ENCODE results near the gene KIF21B.
"Not testable (repeated sequence)": the region's sequence is repeated elsewhere in the genome, so short reads cannot be mapped to it uniquely, and the experiment has no call there.

Gene KIF21B

GRCh38 chr1:200962151-200962550 lies 61.4 kb downstream of the KIF21B start:
- H3K36me3 ChIP-seq (ENCODE audit: insufficient read depth, low read length); H2AFZ ChIP-seq (ENCODE audit: low read length, unreplicated experiment); H3K79me2 ChIP-seq (ENCODE audit: control insufficient read depth, insufficient read depth, low read length, unreplicated experiment); H3K27ac ChIP-seq (ENCODE audit: low read depth, low read length); H3K4me3 ChIP-seq (ENCODE audit: low read depth, low read length); H3K4me1 ChIP-seq (ENCODE audit: control insufficient read depth, insufficient read depth, low read length, unreplicated experiment): not testable (repeated sequence)
- peaks cover 28% of the 10 kb centered on the region for H3K27me3 ChIP-seq (ENCODE audit: insufficient read depth, low read length)

GRCh38 chr1:200960948-200961340 lies 62.6 kb downstream of the KIF21B start:
- H2AFZ ChIP-seq (ENCODE audit: low read length, unreplicated experiment) = no peak overlapping the region
- no peak overlapping the region for H3K4me3 ChIP-seq (ENCODE audit: low read depth, low read length)
- H3K79me2 ChIP-seq (ENCODE audit: control insufficient read depth, insufficient read depth, low read length, unreplicated experiment) = no peaks in the 10 kb centered on the region
- H3K36me3 ChIP-seq (ENCODE audit: insufficient read depth, low read length) = no peaks in the 10 kb centered on the region
- H3K27ac ChIP-seq (ENCODE audit: low read depth, low read length) = no peak overlapping the region
- peaks cover 28% of the 10 kb centered on the region for H3K27me3 ChIP-seq (ENCODE audit: insufficient read depth, low read length)
- H3K4me1 ChIP-seq (ENCODE audit: control insufficient read depth, insufficient read depth, low read length, unreplicated experiment) = no peaks in the 10 kb centered on the region

- H3K79me2 ChIP-seq (ENCODE audit: control insufficient read depth, insufficient read depth, low read length, unreplicated experiment) = no peaks in the 10 kb centered on the region
- peaks cover 28% of the 10 kb centered on the region for H3K27me3 ChIP-seq (ENCODE audit: insufficient read depth, low read length)
- H3K4me3 ChIP-seq (ENCODE audit: low read depth, low read length) = no peak overlapping the region
- no peak overlapping the region for H3K27ac ChIP-seq (ENCODE audit: low read depth, low read length)
- no peaks in the 10 kb centered on the region for H3K36me3 ChIP-seq (ENCODE audit: insufficient read depth, low read length)
- no peaks in the 10 kb centered on the region for H3K4me1 ChIP-seq (ENCODE audit: control insufficient read depth, insufficient read depth, low read length, unreplicated experiment)
- no peak overlapping the region for H2AFZ ChIP-seq (ENCODE audit: low read length, unreplicated experiment)
These were observed 63.1 kb downstream of the KIF21B start for GRCh38 chr1:200960236-200960947.

- no peaks in the 10 kb centered on the region for H3K79me2 ChIP-seq (ENCODE audit: control insufficient read depth, insufficient read depth, low read length, unreplicated experiment)
- no peak overlapping the region for H3K27ac ChIP-seq (ENCODE audit: low read depth, low read length)
- H2AFZ ChIP-seq (ENCODE audit: low read length, unreplicated experiment) = no peak overlapping the region
- no peaks in the 10 kb centered on the region for H3K36me3 ChIP-seq (ENCODE audit: insufficient read depth, low read length)
- no peak overlapping the region for H3K4me3 ChIP-seq (ENCODE audit: low read depth, low read length)
- peaks cover 23% of the 10 kb centered on the region for H3K27me3 ChIP-seq (ENCODE audit: insufficient read depth, low read length)
- H3K4me1 ChIP-seq (ENCODE audit: control insufficient read depth, insufficient read depth, low read length, unreplicated experiment) = no peaks in the 10 kb centered on the region
These were observed 64.0 kb downstream of the KIF21B start for GRCh38 chr1:200959411-200959921.

GRCh38 chr1:200958597-200958996 lies 64.9 kb downstream of the KIF21B start:
- H3K27me3 ChIP-seq (ENCODE audit: insufficient read depth, low read length) = peaks cover 21% of the 10 kb centered on the region
- no peak overlapping the region for H2AFZ ChIP-seq (ENCODE audit: low read length, unreplicated experiment)
- H3K79me2 ChIP-seq (ENCODE audit: control insufficient read depth, insufficient read depth, low read length, unreplicated experiment) = no peaks in the 10 kb centered on the region
- no peaks in the 10 kb centered on the region for H3K4me1 ChIP-seq (ENCODE audit: control insufficient read depth, insufficient read depth, low read length, unreplicated experiment)
- no peaks in the 10 kb centered on the region for H3K36me3 ChIP-seq (ENCODE audit: insufficient read depth, low read length)
- no peak overlapping the region for H3K27ac ChIP-seq (ENCODE audit: low read depth, low read length)
- no peak overlapping the region for H3K4me3 ChIP-seq (ENCODE audit: low read depth, low read length)

- Histone ChIP-seq H3K27me3 (ENCODE audit: insufficient read depth, low read length) (peaks cover 6% of the 10 kb centered on the region), H3K4me1 (ENCODE audit: control insufficient read depth, insufficient read depth, low read length, unreplicated experiment) (no peaks in the 10 kb centered on the region), H3K36me3 (ENCODE audit: insufficient read depth, low read length) (no peaks in the 10 kb centered on the region), H3K27ac (ENCODE audit: low read depth, low read length) (no peak overlapping the region), H2AFZ (ENCODE audit: low read length, unreplicated experiment) (no peak overlapping the region), H3K4me3 (ENCODE audit: low read depth, low read length) (no peak overlapping the region), H3K79me2 (ENCODE audit: control insufficient read depth, insufficient read depth, low read length, unreplicated experiment) (no peaks in the 10 kb centered on the region)
These were observed 69.1 kb downstream of the KIF21B start for GRCh38 chr1:200954434-200954833.

- no peaks in the 10 kb centered on the region for H3K36me3 ChIP-seq (ENCODE audit: insufficient read depth, low read length)
These were observed 72.5 kb downstream of the KIF21B start for GRCh38 chr1:200951016-200951415.

GRCh38 chr1:200949626-200950025 lies 73.9 kb downstream of the KIF21B start:
- Histone ChIP-seq H3K4me3 (ENCODE audit: low read depth, low read length) (no peak overlapping the region), H3K36me3 (ENCODE audit: insufficient read depth, low read length) (no peaks in the 10 kb centered on the region), H3K27ac (ENCODE audit: low read depth, low read length) (no peak overlapping the region), H2AFZ (ENCODE audit: low read length, unreplicated experiment) (no peak overlapping the region), H3K79me2 (ENCODE audit: control insufficient read depth, insufficient read depth, low read length, unreplicated experiment) (no peaks in the 10 kb centered on the region), H3K27me3 (ENCODE audit: insufficient read depth, low read length) (peaks cover 24% of the 10 kb centered on the region), H3K4me1 (ENCODE audit: control insufficient read depth, insufficient read depth, low read length, unreplicated experiment) (no peaks in the 10 kb centered on the region)

More at GRCh38 chr1:200951016-200951415, 72.5 kb downstream of the KIF21B start:
- H3K27ac ChIP-seq (ENCODE audit: low read depth, low read length) = no peak overlapping the region
- H3K4me3 ChIP-seq (ENCODE audit: low read depth, low read length) = no peak overlapping the region
- no peak overlapping the region for H2AFZ ChIP-seq (ENCODE audit: low read length, unreplicated experiment)
- H3K79me2 ChIP-seq (ENCODE audit: control insufficient read depth, insufficient read depth, low read length, unreplicated experiment) = no peaks in the 10 kb centered on the region
- H3K4me1 ChIP-seq (ENCODE audit: control insufficient read depth, insufficient read depth, low read length, unreplicated experiment) = no peaks in the 10 kb centered on the region
- peaks cover 15% of the 10 kb centered on the region for H3K27me3 ChIP-seq (ENCODE audit: insufficient read depth, low read length)

GRCh38 chr1:200947059-200947566 lies 76.4 kb downstream of the KIF21B start:
- Histone ChIP-seq H3K4me1 (ENCODE audit: control insufficient read depth, insufficient read depth, low read length, unreplicated experiment) (no peaks in the 10 kb centered on the region), H3K27me3 (ENCODE audit: insufficient read depth, low read length) (peaks cover 31% of the 10 kb centered on the region), H3K36me3 (ENCODE audit: insufficient read depth, low read length) (no peaks in the 10 kb centered on the region), H3K27ac (ENCODE audit: low read depth, low read length) (no peak overlapping the region), H3K4me3 (ENCODE audit: low read depth, low read length) (no peak overlapping the region), H3K79me2 (ENCODE audit: control insufficient read depth, insufficient read depth, low read length, unreplicated experiment) (no peaks in the 10 kb centered on the region), H2AFZ (ENCODE audit: low read length, unreplicated experiment) (no peak overlapping the region)

- Histone ChIP-seq H3K4me3 (ENCODE audit: low read depth, low read length) (no peak overlapping the region), H3K36me3 (ENCODE audit: insufficient read depth, low read length) (no peaks in the 10 kb centered on the region), H3K27ac (ENCODE audit: low read depth, low read length) (no peak overlapping the region), H3K4me1 (ENCODE audit: control insufficient read depth, insufficient read depth, low read length, unreplicated experiment) (no peaks in the 10 kb centered on the region), H3K79me2 (ENCODE audit: control insufficient read depth, insufficient read depth, low read length, unreplicated experiment) (no peaks in the 10 kb centered on the region), H2AFZ (ENCODE audit: low read length, unreplicated experiment) (no peak overlapping the region), H3K27me3 (ENCODE audit: insufficient read depth, low read length) (peaks cover 31% of the 10 kb centered on the region; the same call in 1 of the 2 replicates)
These were observed 78.4 kb downstream of the KIF21B start for GRCh38 chr1:200945111-200945510.

- Histone ChIP-seq H3K4me1 (ENCODE audit: control insufficient read depth, insufficient read depth, low read length, unreplicated experiment) (no peaks in the 10 kb centered on the region), H3K79me2 (ENCODE audit: control insufficient read depth, insufficient read depth, low read length, unreplicated experiment) (no peaks in the 10 kb centered on the region), H3K27me3 (ENCODE audit: insufficient read depth, low read length) (peaks cover 9% of the 10 kb centered on the region; the same call in 1 of the 2 replicates), H3K4me3 (ENCODE audit: low read depth, low read length) (no peak overlapping the region), H2AFZ (ENCODE audit: low read length, unreplicated experiment) (no peak overlapping the region), H3K27ac (ENCODE audit: low read depth, low read length) (no peak overlapping the region), H3K36me3 (ENCODE audit: insufficient read depth, low read length) (no peaks in the 10 kb centered on the region)
These were observed 84.6 kb downstream of the KIF21B start for GRCh38 chr1:200938955-200939354.
